Right ventricle myocardium inferior (tissue), 1 donor: ENCODE results near the gene YTHDF1. TPM values are rescaled to one million over a fixed set of nuclear protein-coding genes. Genes with fewer than 3 reads are reported as not detected.
"Not testable (repeated sequence)": the region's sequence is repeated elsewhere in the genome, so short reads cannot be mapped to it uniquely, and the experiment has no call there.

Experiments used
- ATAC-seq: fragments of 200-7000 bp; cut with Tn5 transposase; one replicate; pipeline ENCODE4 v1.9.1; 2020; ENCODE audit warnings: mild to moderate bottlenecking, moderate library complexity
- DNase-seq: peaks from one replicate; pipeline ENCODE4 v3.0.0; 2021; ENCODE audit errors: missing footprints
- intact Hi-C: fragments of 100-400 bp; cut with DNase I; formaldehyde crosslinking; loops from one replicate; pipeline ENCODE4 v1.11.0; 2022
- total RNA-seq: library from RNA; stranded (reverse); fragmentation: NEBNext Ultra II Directional; extraction: Animal tissue kit (Norgen Biotek cat#: 25700); gene quantifications from one replicate; pipeline ENCODE4 v1.2.1, GENCODE V29; 2021
- donor health status: DM: no; HTN: yes; CAD: no; lungs with severe emphysema.

Gene YTHDF1
- total RNA-seq, 1 donor from 2014 or later: 22.9 TPM

- ATAC-seq (no peak), DNase-seq (no peak)
- intact Hi-C loops: no loop called here
Measured at GRCh38 chr20:63252284-63252711, 36.4 kb upstream of the YTHDF1 start.

- intact Hi-C loops, DNase-seq, ATAC-seq: not testable (repeated sequence)
Measured at GRCh38 chr20:63251350-63251749, 35.4 kb upstream of the YTHDF1 start.

- no peak for ATAC-seq
- no peak for DNase-seq
- intact Hi-C loops: no loop called here
Measured at GRCh38 chr20:63249891-63250290, 34.0 kb upstream of the YTHDF1 start.

- DNase-seq (no peak), ATAC-seq (no peak)
- intact Hi-C loops: no loop called here
Measured at GRCh38 chr20:63248835-63249591, 33.1 kb upstream of the YTHDF1 start.

GRCh38 chr20:63247671-63248228 is 31.8 kb upstream of the YTHDF1 start:
- ATAC-seq: no peak
- DNase-seq: no peak
- intact Hi-C loops: no loop called here

GRCh38 chr20:63246490-63247288 is 30.8 kb upstream of the YTHDF1 start:
- intact Hi-C loops: no loop called here
- DNase-seq (no peak), ATAC-seq (no peak)

GRCh38 chr20:63244468-63244867 is 28.5 kb upstream of the YTHDF1 start:
- ATAC-seq (no peak), DNase-seq (no peak)
- intact Hi-C loops: no loop called here

- DNase-seq (no peak), ATAC-seq (no peak)
- intact Hi-C loops: no loop called here
Measured at GRCh38 chr20:63243604-63244247, 27.8 kb upstream of the YTHDF1 start.

- ATAC-seq (no peak), DNase-seq (no peak)
- intact Hi-C loops: no loop called here
Measured at GRCh38 chr20:63242736-63243135, 26.8 kb upstream of the YTHDF1 start.

- intact Hi-C loops: no loop called here
- no peak for ATAC-seq
- DNase-seq: no peak
Measured at GRCh38 chr20:63241272-63241671, 25.3 kb upstream of the YTHDF1 start.

GRCh38 chr20:63240004-63240403 is 24.1 kb upstream of the YTHDF1 start:
- no peak for DNase-seq
- intact Hi-C loops: no loop called here
- no peak for ATAC-seq

- intact Hi-C loops: no loop called here
- no peak for ATAC-seq
- DNase-seq: no peak
Measured at GRCh38 chr20:63239431-63239830, 23.5 kb upstream of the YTHDF1 start.

GRCh38 chr20:63238514-63239125 is 22.7 kb upstream of the YTHDF1 start:
- ATAC-seq (no peak), DNase-seq (no peak)
- intact Hi-C loops: no loop called here

- ATAC-seq: no peak
- intact Hi-C loops: no loop called here
Measured at GRCh38 chr20:63238031-63238430, 22.1 kb upstream of the YTHDF1 start.

GRCh38 chr20:63236116-63236837 is 20.3 kb upstream of the YTHDF1 start:
- intact Hi-C loops: no loop called here
- ATAC-seq (no peak), DNase-seq (no peak)

More at GRCh38 chr20:63238031-63238430, 22.1 kb upstream of the YTHDF1 start:
- DNase-seq: no peak

- no peak for ATAC-seq
- no peak for DNase-seq
- intact Hi-C loops: no loop called here
Measured at GRCh38 chr20:63235399-63235983, 19.6 kb upstream of the YTHDF1 start, which contains the start of gene BIRC7. Gene BIRC7 (plus strand): TSS chr20:63235905. CDS start chr20:63236097, 192 bp downstream.

GRCh38 chr20:63234693-63235398 is 18.9 kb upstream of the YTHDF1 start:
- DNase-seq (no peak), ATAC-seq (no peak)
- intact Hi-C loops: no loop called here
